ENCODE results near the gene USP40.

- TF ChIP-seq CTCF (IDR thresholded peaks at IDR 0.05) (no peak), POLR2A (IDR thresholded peaks at IDR 0.05) (no peak)
These were observed 92.0 kb downstream of the USP40 start for GRCh38 chr2:233474308-233475160.
